BLaER1 (cell line): Measurements from ENCODE around the gene TEP1.

ENCODE experiments used
- H3K27ac ChIP-seq: shearing (Covaris generic); formaldehyde crosslinking; 2 replicates; pipeline ENCODE4 v1.8.1; 2022
- H3K27me3 ChIP-seq: shearing (Covaris generic); formaldehyde crosslinking; 2 replicates; pipeline ENCODE4 v1.8.1; 2022
- H3K36me3 ChIP-seq: shearing (Covaris generic); formaldehyde crosslinking; 2 replicates; pipeline ENCODE4 v1.8.1; 2022
- H3K4me1 ChIP-seq: shearing (Covaris generic); formaldehyde crosslinking; 2 replicates; pipeline ENCODE4 v1.8.1; 2022
- H3K4me2 ChIP-seq: shearing (Covaris generic); formaldehyde crosslinking; 2 replicates; pipeline ENCODE4 v1.8.1; 2022
- H3K4me3 ChIP-seq: shearing (Covaris generic); formaldehyde crosslinking; 2 replicates; pipeline ENCODE4 v1.8.1; 2022
- H3K9ac ChIP-seq: shearing (Covaris generic); formaldehyde crosslinking; 2 replicates; pipeline ENCODE4 v1.8.1; 2022
- H3K9me3 ChIP-seq: shearing (Covaris generic); formaldehyde crosslinking; 2 replicates; pipeline ENCODE4 v1.8.1; 2022
- H4K20me1 ChIP-seq: shearing (Covaris generic); formaldehyde crosslinking; 2 replicates; pipeline ENCODE4 v1.8.1; 2022
- Cebpa-rat ChIP-seq: shearing (Covaris generic); IDR thresholded peaks from 2 replicates; pipeline ENCODE4 v1.8.1; 2022

The TEP1 gene

DNA sequence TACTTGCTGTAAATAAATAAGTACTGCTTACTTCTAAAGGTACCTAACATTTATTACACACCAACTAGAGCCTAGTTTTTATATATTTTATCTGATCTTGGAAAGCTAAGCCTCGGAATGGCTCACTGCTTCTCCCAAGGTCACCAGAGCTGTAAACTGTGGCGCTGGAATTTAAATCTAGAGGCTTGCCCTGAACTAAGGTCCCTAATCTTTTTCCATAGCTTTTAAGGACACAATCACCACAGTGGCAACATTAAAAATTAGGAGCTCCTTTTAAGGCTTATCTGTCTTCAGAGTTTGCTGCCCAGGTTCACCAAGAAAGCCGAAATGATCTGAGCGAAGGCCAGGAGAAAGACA is 80.9 kb downstream of the TEP1 start:
- peak overlapping the region; percentile 73 for H3K4me2 ChIP-seq
- H3K27ac ChIP-seq: peak overlapping the region; percentile 75
- no peak for TF ChIP-seq Cebpa-rat
- peaks cover 13% of the 10 kb centered on the region for H3K36me3 ChIP-seq
- H3K9ac ChIP-seq: peak overlapping the region; percentile 87
- H3K4me1 ChIP-seq: peaks cover 54% of the 10 kb centered on the region
- no peaks in the 10 kb centered on the region for H3K27me3 ChIP-seq
- H4K20me1 ChIP-seq: peaks cover 40% of the 10 kb centered on the region
- H3K9me3 ChIP-seq: no peaks in the 10 kb centered on the region
- peak overlapping the region; percentile 74 for H3K4me3 ChIP-seq

DNA sequence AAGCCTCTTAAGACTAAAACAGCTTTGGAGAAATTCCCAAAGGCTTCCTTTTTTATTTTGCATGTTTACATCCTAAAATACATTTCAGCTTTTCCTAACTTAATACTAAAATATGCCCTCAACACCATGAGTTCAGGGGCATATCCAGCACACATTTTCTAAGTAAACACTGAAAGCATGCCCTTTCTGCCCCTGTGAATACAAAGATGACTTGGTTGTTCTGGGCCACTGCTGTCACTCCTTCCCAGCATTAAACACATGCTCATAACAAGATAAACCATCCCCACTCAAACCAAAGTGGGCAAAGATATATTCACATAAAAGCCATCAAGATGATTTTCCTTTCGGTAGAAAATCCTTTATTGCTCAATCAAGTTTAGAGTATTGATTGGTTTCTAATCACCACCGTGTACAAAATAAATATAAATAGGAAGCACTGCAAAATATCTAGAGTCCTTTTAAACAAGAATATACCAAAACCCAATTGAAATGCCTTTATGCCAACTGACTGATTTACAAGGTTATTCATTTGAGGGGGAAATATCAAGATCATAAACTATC is 82.2 kb downstream of the TEP1 start:
- no peaks in the 10 kb centered on the region for H3K27me3 ChIP-seq
- 0 out of 2 replicates have a peak overlapping the region, but pooled peaks have one; percentile 74 for H3K4me3 ChIP-seq
- no peak overlapping the region for H3K9ac ChIP-seq
- H3K9me3 ChIP-seq: no peaks in the 10 kb centered on the region
- H3K36me3 ChIP-seq: peaks cover 21% of the 10 kb centered on the region
- no peak overlapping the region for H3K27ac ChIP-seq
- peaks cover 51% of the 10 kb centered on the region for H4K20me1 ChIP-seq
- TF ChIP-seq Cebpa-rat: no peak
- H3K4me1 ChIP-seq: peaks cover 55% of the 10 kb centered on the region
- H3K4me2 ChIP-seq: peak overlapping the region; percentile 73

DNA sequence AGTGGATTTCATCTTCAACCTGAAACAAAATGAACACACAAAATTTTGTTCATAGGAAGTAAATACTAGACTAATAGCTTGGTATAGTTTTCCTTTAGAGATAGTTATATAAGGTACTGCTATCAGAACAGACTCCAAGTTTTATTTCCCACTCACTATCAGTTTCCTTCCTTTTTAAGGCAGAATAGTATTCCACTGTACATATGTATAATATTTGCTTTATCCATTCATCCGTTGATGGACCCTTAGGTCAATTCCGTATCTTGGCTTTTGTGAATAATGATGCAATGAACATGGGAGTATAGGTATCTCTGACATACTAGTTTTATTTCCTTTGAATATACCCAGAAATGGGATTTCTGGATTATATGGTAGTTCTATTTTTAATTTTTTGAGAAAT is 83.9 kb downstream of the TEP1 start:
- TF ChIP-seq Cebpa-rat: no peak
- no peak overlapping the region for H3K4me2 ChIP-seq
- no peak overlapping the region for H3K4me3 ChIP-seq
- H4K20me1 ChIP-seq: peaks cover 51% of the 10 kb centered on the region
- peaks cover 37% of the 10 kb centered on the region for H3K36me3 ChIP-seq
- no peaks in the 10 kb centered on the region for H3K27me3 ChIP-seq
- H3K9ac ChIP-seq: no peak overlapping the region
- H3K4me1 ChIP-seq: peaks cover 51% of the 10 kb centered on the region
- H3K9me3 ChIP-seq: no peaks in the 10 kb centered on the region
- H3K27ac ChIP-seq: no peak overlapping the region

DNA sequence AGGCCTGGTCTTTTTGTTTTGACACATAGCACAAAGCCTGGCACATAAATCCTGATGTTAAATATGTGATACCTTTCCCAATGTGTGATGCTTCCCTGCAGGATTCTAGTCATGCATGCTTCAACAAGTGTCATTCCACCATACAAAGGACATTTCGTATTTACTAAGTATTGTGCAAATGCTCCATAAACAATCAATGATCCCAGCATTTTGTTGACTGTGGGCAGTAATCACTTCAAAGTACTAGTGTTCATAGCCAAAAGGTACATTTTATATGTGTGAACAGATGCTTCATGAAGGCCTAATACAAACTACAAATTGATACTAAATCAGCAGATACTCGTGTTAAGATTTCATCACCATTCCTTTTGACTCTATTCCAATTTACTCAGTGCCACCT is 84.6 kb downstream of the TEP1 start:
- Histone ChIP-seq H3K4me3 (no peak overlapping the region), H3K9me3 (no peaks in the 10 kb centered on the region), H3K27ac (no peak overlapping the region), H3K9ac (no peak overlapping the region), H4K20me1 (peaks cover 51% of the 10 kb centered on the region), H3K36me3 (peaks cover 43% of the 10 kb centered on the region), H3K27me3 (no peaks in the 10 kb centered on the region), H3K4me1 (peaks cover 45% of the 10 kb centered on the region), H3K4me2 (no peak overlapping the region)
- TF ChIP-seq Cebpa-rat: no peak

DNA sequence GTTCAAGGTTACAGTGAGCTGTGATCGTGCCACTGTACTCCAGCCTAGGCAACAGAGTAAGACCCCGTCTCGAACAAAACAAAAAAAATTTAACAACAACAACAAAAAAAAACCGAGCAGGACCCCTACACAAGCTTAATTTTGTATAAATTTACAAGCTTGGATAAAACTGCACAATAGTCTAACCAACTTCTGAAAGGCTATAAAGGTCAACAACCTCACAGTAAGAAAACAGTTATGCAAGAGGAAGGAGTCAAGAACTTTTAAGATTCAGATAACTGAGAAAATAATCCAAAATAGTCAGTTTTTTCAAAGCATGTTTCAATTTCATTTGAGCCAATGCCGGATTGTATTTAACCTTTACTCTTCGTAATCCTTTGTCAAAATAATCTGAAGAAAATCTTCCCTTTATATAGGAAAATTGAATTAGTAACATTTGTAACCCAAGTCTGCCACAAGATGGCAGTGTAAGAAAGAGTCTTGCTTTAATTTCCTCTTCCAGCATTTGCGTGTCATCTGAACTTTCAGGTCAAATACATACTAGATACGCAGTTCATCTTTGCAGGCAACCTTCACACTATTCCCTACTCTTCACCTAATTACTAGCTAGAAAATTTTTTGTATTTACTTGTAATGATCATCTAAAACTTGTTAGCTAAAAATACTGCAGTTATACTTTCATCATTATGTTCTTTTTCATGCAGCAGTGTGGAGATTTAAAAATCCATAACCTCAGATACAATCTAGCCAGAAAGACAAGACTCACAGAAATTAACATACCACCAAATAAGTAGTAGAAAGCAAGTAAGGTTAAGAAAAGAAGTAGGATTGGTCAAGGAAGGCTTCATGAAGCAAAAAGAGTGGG is 86.1 kb downstream of the TEP1 start:
- TF ChIP-seq Cebpa-rat: no peak
- Histone ChIP-seq H3K27ac (no peak overlapping the region), H3K4me2 (peak overlapping the region; percentile 7; the same call in 1 of the 2 replicates), H3K4me1 (peaks cover 41% of the 10 kb centered on the region), H3K27me3 (no peaks in the 10 kb centered on the region), H3K36me3 (peaks cover 57% of the 10 kb centered on the region), H3K4me3 (no peak overlapping the region), H3K9me3 (no peaks in the 10 kb centered on the region), H4K20me1 (peaks cover 55% of the 10 kb centered on the region), H3K9ac (no peak overlapping the region)

DNA sequence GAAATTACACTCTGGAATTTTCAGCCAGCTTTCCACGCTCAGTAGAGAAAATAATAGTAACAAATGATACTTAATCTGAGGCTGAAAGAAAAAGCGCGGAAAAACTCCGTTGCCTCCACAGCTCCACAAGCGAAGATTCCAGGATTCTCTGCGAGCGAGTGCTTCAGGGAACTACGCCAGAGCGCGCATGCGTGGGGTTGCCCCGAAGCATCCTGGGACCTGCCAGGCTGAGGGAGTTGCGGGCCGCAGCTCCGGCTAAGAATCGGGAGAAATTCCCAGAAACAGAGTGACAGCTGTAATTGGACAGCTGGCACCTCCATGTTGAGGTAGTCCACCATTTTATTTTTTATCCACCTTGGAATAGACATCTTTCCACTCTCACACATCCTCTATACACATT is 95.6 kb downstream of the TEP1 start:
- no peak overlapping the region for H3K4me3 ChIP-seq
- TF ChIP-seq Cebpa-rat: no peak
- H3K27ac ChIP-seq: no peak overlapping the region
- H4K20me1 ChIP-seq: peaks cover 72% of the 10 kb centered on the region
- no peaks in the 10 kb centered on the region for H3K4me1 ChIP-seq
- no peak overlapping the region for H3K9ac ChIP-seq
- no peaks in the 10 kb centered on the region for H3K27me3 ChIP-seq
- no peaks in the 10 kb centered on the region for H3K9me3 ChIP-seq
- H3K36me3 ChIP-seq: peaks cover 99% of the 10 kb centered on the region
- no peak overlapping the region for H3K4me2 ChIP-seq
